GM19043 (cell line): ENCODE measurements around the gene AADACL3.
"Not testable (repeated sequence)": the region's sequence is repeated elsewhere in the genome, so short reads cannot be mapped to it uniquely, and the experiment has no call there.

ENCODE experiments used
- ATAC-seq: cut with Tn5 transposase; IDR thresholded peaks from one replicate; pipeline ENCODE4 v1.9.1; 2021; ENCODE audit warnings: low read depth; ENCODE audit not compliant: unreplicated experiment

AADACL3 gene, protein sequence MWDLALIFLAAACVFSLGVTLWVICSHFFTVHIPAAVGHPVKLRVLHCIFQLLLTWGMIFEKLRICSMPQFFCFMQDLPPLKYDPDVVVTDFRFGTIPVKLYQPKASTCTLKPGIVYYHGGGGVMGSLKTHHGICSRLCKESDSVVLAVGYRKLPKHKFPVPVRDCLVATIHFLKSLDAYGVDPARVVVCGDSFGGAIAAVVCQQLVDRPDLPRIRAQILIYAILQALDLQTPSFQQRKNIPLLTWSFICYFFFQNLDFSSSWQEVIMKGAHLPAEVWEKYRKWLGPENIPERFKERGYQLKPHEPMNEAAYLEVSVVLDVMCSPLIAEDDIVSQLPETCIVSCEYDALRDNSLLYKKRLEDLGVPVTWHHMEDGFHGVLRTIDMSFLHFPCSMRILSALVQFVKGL

DNA sequence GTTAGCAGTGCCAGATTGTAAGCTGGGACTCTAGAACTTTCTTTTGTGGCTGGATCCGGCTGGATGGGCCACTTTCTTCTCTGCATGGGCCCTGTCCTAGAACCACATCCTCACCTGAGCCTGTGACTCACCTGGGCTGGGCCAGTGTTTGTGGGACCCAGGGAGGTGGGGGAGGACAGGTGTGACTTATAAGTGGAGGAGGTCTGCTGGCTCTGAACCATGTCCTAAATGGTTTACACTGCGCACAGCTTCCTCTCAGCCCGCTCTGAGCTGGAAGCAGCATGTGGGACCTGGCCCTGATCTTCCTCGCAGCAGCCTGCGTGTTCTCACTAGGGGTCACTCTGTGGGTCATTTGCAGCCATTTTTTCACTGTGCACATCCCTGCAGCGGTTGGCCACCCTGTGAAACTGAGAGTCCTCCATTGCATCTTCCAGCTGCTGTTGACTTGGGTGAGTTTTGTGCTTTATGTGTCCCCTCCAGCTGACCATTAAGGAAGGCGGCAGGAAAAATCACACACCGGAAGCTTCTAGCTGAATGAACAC, at the start of gene AADACL3:
Gene AADACL3, plus strand, starts transcription at position 215 of the 542 bp plus-strand sequence. Its CDS starts 67 bp downstream, at position 282.
- ATAC-seq, result no peak

DNA sequence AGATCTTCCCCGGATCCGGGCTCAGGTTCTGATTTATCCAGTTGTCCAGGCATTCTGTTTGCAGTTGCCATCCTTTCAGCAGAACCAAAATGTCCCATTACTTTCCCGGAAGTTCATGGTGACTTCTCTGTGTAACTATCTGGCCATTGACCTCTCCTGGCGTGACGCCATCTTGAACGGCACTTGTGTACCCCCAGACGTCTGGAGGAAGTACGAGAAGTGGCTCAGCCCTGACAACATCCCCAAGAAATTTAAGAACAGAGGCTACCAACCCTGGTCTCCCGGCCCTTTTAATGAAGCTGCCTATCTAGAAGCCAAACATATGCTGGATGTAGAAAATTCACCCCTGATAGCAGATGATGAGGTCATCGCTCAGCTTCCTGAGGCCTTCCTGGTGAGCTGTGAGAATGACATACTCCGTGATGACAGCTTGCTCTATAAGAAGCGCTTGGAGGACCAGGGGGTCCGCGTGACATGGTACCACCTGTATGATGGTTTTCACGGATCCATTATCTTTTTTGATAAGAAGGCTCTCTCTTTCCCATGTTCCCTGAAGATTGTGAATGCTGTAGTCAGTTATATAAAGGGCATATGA, 49.7 kb upstream of the AADACL3 start:
- ATAC-seq, result no peak

DNA sequence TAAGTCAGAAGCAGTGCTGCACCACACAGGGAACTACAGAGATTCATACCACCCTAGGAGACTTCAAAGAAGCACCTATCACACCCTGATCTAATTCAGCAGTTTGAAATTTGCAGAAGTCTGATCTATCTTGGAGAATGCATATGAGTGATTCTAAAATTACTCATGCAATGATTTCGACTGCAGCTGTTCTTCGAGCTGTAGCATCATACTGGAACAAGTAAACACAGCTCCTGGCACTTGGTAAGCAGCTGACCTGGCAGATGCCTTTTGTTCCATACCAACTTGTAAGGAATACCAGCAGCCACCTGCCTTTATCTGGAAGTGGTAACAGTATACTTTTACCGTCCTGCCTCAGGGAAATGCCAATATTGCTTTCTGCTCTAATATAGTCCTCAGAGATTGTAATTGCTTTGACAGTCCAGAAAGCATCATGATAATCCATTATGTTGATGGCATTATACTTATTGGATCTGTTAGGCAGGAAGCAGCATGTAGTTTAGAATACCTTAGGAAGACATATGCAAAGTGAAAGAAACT, 46.3 kb upstream of the AADACL3 start:
- ATAC-seq, result no peak

DNA sequence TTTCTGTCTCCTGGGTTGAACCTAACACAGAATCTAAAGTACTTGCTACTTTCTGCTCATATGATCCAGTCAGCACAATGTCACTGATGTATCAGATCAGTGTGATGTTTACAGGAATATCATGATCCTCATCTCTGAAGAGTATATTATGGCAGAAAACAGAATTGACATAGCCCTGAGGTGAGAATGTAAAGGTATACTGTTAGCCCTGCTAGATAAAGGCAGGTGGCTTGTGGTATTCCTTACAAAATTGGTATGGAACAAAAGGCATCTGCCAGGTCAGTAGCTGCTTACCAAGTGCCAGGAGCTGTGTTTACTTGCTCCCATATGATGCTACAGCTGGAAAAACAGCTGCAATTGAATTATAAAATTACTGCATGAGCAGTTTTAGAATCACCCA, 41.6 kb upstream of the AADACL3 start:
- no peak for ATAC-seq

DNA sequence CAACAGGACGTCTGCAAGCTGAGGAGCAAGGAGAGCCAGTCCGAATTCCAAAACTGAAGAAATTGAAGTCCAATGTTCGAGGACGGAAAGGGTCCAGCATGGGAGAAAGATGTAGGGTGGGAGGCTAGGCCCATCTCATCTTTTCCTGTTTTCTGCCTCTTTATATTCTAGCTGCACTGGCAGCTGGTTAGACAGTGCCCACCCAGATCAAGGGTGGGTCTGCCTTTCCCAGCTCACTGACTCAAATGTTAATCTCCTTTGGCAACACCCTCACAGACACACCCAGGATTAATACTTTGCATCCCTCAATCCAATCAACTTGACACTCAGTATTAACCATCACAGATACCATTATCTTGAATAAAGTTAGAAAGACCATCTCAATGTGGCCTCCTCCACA, 39.8 kb upstream of the AADACL3 start:
- not testable (repeated sequence) for ATAC-seq

DNA sequence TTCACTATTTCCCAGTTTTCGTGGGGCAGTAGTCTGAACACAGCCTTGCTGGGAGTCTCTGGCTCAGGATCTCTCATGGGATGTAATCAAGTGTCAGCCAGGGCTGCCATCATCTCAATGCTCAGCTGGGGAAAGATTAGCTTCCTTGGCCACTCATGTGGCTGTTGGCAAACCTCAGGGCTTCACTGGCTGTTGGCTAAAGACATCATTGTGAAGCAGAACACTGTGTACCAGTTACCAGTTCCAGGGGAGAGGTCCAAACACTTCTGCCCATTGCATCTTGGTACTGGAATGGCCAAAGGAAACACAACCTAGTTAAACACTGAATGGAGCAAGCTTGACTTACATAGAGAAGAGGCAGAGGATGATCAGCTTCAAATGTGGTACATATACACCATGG, 38.3 kb upstream of the AADACL3 start:
- no peak for ATAC-seq

DNA sequence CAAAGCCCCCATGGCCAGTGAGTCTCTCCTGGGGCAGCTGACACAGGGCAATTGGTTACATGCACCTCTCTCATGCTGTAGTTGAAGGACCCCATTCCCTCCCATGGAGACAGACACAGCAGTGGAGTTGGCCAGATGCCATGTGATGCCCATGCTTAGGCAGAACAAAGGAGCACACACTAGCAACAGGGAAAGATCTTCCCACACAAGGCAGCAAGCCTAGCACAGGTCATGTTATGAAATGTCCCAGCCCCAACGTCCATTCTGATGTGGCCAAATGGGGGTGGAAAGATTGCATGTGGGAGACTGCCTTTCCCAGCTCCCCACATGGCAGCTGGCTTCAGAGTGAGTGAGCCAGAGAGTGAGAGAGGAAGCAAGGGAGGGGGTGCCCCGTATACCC, 37.6 kb upstream of the AADACL3 start:
- no peak for ATAC-seq

DNA sequence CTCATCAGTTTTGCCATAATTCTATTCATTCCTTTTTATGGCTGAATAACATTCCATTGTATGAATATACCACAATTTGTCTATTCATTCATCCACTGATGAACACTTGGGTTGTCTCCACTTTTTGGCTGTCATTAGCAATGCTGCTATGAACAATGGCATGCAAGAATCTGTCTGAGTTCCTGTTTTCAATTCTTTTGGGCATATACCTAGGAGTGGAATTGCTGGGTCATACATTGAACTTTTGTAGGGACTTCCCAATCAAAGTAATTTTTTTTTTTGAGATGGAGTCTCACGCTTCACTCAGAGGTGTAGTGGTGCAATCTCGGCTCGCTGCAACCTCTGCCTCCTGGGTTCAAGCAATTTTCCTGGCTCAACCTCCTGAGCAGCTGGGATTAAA, 37.1 kb upstream of the AADACL3 start:
- no peak for ATAC-seq

DNA sequence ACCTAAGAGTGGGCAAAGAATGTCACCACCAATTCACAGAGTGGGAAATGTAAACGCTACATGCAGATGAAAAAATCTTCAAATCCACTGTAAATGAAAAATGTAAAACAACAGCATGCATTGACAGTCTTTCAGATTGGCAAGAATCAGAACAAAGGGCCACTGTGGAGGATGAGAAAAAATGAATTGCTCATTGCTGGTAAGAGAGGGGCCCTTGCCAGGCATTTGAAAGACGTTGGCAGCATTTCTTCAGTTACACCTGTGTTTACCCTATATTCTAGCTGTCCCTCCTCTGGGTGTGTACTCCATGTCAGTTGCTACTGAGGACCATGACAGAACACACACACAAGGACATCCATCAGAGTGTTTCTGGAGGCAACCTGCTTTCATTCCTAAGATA, 25.8 kb upstream of the AADACL3 start:
- ATAC-seq, result no peak

DNA sequence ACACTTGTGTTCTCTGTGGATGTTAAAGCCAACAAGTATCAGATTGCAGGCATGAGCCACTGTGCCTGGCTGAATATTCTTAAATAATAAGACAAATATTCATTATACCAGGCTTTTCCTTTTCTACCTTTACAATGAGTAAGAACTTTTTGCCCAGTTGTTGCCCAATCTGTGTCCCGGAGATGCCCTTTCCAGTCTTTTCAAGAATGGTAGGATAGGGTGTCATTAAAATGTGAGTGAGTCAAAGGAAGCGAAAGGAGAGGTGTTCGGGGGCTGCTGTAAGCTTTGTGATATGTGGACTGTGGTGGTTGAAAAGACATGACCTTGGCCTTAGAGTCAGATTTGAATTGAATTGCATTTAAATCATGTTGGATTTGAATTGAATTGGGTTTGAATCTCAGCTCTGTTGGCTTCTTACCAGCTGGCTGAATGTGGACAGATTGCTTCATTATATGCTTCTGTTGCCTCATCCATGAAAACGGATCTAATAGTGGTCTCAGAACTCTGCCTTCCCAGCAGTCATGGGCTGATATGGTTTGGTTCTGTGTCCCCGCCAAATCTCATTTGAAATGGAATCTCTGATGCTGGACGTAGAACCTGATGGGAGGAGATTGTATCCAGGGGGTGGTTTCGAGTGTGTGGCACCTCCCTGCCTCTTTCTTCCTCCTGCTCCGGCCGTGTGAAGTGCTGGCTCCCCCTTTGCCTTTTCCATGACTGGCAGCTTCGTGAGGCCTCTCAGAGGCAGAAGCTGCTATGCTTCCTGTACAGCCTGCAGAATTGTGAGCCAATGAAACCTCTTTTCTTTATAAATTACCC, 22.7 kb upstream of the AADACL3 start:
- ATAC-seq, result no peak

DNA sequence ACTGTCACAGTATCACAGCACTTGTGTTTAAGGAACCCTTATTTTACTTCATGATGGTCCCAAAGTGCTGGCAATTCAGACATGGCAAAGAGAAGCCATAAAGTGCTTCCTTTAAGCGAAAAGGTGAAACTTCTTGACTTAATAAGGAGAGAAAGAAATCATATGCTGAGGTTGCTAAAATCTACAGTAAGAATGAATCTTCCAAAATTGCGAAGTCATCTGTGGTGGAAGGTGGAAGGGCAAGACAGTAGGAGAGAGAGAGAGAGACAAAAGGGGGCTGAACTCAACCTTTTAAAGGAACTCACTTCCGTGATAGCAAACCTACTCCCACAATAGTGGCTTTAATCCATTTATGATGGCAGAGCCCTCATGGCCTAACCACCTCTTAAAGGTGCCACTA, 19.3 kb upstream of the AADACL3 start:
- no peak for ATAC-seq

DNA sequence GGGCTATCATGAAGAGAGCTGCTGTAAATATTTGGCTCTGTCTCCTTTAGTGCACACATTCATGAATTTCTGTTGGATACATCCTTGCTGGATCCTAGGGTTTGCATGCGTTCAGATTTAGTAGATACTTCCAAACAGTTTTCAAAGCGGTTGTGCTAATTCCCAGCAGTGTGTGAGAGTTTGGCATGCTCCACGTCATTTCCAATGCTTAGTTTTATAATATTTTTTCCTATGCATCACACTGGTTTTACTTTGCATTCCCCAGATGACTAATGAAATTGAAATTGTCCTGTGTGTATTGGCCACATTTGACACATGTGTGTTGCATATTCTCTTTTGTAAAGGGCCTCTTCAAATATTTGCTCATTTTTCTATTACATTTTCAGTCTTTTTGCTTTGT, 18.5 kb upstream of the AADACL3 start:
- no peak for ATAC-seq

DNA sequence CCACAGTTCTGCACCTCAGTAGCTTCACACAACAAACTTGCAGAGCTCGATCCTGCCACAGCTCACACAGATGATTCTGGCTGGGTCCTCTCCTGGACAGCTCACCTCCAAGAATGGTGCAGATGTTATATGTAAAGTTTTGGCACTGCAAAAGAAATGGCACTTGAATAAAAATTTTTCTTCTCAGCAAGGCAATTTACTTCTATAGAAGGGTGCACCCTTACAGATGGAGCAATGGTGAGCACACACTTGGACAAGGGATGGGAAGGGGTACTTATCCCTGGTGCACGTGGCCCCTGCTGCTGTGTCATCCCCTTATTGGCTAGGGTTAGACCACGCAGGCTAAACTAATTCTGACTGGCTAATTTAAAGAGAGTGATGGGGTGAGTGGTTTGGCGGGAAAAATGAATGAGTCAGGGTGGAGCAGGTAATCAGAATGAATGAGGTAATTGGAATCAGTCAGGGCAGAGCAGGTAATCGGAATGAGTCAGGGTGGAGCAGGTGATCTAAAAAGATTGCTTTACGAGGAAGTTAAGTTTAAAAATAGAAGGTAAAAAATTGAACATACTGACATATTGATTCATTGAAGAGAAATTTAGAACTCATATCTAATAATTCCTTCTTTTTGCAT, 12.0 kb upstream of the AADACL3 start:
- no peak for ATAC-seq

DNA sequence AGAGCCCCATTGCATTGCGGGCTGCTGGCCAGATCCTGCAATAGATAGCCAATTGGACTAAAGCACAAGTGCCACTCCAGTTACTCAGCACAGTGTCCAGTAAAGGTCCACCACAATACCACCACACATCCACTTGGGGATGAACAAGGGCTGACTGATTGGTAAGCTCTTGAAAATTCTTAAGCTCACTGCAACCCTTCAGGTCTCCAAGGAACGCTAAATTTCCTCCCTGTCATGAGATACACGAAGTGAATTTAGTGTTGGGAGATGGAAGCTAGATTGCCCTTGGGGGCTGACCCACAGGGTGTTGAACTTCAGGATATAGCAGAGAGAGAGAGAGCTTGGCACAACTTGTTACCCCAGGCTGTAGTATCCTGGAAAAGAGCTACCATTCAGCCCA, 9.8 kb upstream of the AADACL3 start:
- ATAC-seq, result no peak

DNA sequence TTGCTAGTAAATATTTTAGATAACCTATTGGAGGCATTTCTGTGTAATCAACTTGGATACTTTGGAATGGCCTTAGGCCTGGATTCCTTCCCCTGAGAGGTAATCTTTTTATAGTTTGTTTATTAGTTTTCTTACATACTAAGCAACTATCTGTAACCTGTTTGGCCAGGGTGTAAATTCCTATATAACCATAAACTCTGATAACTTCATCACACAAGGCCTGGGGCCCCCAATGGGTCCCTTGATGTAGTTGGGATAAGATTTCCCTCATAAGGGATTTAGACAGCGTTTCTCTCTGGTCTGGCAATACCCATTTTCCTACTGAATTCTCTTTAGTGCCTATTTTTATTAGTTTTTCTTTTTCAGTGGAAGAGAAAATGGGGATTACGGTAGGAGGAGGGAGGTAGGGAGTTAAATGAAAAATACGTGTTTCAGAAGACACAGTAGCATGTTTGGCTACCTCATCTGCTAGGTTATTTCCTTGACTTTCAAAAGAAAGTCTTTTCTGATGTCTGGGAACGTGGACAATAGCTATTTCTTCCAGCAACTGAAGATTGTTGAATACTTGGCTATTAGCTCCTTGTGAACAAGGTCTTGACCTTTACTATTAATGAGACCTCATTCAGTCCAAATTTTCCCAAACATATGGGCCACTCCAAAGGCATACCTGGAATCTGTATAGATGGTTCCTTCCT, 7.4 kb upstream of the AADACL3 start:
- no peak for ATAC-seq

DNA sequence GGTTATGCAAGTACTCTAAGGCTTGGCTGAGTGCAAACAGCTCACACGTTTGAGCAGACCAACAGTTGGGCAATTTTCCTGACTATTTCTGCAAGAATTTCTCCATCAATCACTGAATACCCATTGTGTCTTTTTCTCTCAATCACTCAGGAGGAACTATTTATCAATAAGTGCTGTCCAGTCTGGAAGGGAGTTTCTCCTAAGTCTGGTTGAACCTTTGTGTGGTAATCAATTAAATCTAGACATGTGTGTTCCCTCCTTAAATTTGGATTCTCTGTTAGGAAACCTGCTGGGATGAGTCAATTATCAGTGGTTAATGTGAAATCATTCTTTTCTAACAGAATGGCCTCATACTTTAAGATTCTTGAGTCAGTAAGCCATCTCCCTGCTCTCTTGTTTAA, 6.8 kb upstream of the AADACL3 start:
- no peak for ATAC-seq

DNA sequence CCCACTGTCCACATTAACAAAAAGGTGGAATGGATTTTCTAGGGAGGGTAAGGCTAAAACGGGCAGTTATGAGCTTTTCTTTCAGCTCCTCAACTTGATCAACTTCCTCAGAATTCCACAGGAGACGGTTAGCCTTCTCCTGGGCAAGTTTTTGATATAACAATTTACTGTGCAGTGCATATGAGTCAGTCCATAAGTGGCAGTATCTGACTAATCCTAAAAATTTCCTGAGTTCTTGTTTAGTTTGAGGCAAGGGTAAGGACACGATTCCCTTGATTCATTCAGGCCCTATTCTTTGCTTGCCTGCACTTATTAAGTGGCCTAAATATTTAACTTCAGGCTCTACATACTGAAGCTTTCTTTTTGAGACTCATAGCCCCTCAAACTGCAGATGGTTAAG, 6.2 kb upstream of the AADACL3 start:
- ATAC-seq, result no peak

DNA sequence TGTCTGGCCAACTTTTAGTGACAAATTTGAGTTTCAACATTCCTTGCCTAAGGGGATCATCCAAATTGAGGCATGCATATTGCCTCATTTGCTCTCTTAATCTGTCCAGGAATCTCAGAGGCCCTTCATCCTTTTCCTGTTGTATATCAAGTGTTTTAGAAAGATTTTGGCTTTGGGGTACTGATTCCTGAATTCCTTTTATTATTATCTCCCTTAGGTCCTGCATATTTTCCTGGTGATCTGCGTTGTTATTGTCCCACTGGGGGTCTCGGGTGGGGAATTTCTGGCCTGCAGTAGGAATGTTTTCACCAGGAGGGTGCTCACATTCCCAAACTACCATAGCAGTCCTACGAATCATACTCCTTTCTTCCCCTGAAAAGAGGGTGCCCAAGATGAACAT, 4.4 kb upstream of the AADACL3 start:
- no peak for ATAC-seq

DNA sequence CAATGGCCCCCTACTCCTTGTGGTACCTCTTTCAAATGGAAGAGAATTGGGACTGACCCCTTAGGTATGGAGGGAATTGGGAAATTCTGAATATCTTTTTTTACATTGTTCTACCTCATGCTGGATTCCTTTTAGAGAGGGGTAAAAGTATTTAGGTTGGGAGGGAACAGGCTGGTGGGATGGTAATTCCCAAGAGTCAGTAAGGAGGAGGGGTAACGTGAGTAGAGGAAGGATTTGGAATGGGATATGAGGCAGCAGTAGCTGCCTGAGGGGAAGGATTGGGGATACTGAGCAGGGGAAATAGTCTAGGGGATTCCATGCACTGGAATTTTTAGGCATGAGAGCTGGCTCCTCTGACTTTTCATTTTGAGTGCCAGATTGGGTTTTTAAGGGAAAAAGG, 3.8 kb upstream of the AADACL3 start:
- no peak for ATAC-seq

DNA sequence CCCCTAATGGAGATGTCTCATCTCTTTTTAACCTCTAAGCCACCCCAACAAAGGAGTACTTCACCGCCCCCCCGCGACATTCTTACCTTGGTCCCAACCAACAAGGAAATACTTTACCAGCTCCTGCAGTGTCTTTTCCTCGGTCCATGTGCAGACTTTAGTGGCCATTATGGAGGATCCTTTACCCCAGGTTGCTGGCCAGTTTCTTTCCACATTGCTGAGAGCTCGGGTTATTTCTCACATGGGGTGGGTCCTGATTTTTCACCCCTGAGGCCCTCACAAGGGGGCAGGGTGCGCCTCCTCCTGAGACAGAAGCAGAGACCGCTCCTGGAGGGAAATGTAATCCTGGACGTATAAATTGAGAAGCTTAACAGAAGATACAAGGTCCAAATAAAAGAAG, 3.0 kb upstream of the AADACL3 start:
- no peak for ATAC-seq
